GDM1 (cell line): ENCODE measurements around the gene TGIF1.
"Not testable (repeated sequence)": the region's sequence is repeated elsewhere in the genome, so short reads cannot be mapped to it uniquely, and the experiment has no call there.

ENCODE experiments used
- DNase-seq: peaks from one replicate; lab custom pipeline; 2025; lab: John Stamatoyannopoulos, UW

The TGIF1 gene

DNA sequence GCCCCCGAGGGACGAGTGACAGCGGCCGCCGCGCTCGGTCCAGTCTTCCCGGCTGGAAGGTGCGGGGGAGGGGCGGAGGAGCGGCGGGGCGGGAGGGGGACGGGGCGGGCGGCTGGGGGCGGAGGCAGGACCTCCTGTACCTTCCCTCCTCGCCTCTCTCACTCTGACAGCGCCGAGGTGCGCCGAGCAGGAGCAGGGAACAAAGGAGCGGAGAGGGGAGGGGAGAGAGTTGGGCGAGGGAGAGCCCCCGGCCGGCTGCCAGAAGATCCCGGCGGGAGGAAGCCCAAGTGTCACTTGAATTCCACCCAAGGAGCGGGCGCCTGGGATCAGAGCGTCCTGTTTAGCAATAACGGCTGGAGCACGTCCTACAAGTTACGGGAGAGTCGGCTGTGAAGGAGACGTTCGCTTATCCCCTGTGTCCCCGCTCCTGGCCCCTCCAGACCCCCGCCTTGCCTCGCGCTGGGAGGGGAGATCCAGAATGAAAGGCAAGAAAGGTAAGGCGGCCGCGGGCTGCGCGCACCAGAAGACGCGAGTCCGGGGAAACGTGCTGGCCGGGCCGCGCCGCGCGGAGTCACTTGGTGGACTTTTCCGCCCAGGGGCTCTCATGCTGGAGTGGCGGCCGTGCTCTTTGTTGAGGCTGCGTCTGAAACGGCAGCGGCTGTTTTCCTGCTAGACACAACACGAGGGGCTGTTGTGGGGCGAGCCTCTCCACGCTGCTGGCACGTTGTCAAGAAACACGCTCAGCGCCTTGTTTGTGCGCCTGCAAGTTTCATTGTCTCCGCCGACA lies at the start of gene TGIF1:
Gene TGIF1, plus strand, starts transcription at position 161 of the 787 bp plus-strand sequence. Its CDS starts 318 bp downstream, at position 479.
- peak; percentile 15 for DNase-seq

GRCh38 chr18:3400567-3401296 lies 49.2 kb upstream of the TGIF1 start:
- DNase-seq: no peak

GRCh38 chr18:3401669-3402620 lies 48.0 kb upstream of the TGIF1 start:
- DNase-seq: no peak

DNA sequence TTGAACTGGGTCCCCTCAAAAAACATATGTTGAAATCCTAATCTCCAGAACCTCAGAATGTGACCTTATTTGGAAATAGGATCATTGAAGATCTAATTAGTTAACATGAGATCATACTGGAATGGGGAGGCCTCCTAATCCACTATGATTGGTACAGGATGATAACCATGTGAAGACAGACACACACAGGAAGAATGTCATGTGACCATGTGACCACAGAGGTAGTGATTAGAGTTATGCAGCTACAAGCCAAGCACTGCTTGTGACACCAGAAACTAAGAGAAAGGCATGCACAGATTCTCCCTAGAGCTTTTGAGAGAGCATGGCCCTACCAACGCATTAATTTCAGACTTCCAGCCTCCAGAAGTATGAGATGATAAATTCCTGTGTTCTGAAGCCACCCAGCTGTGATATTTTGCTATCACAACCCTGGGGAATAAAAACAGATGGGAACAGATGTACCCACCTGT lies 47.0 kb upstream of the TGIF1 start:
- no peak for DNase-seq

GRCh38 chr18:3405713-3406112 lies 44.3 kb upstream of the TGIF1 start:
- no peak for DNase-seq

GRCh38 chr18:3408107-3408506 lies 41.9 kb upstream of the TGIF1 start:
- DNase-seq: no peak

DNA sequence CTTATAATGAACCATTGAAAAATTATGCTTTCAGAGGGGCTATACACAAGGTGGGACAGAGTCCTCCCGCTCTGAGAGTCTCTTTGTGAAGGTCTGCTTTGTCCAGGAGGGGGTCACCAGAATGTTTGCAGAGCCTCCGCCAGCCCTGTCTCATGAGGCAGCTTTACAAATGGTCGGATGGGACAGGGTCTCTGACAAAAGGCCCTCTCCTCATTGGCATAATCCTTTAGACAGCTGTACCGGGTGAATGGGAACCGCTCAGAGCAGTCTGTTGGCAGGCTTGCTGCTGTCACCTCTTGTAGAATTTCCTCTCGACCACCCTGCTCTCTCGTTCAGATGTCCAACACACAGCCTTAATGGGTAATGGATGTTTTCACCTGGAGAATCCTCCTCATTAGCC lies 40.2 kb upstream of the TGIF1 start:
- DNase-seq: no peak

GRCh38 chr18:3410273-3410672 lies 39.7 kb upstream of the TGIF1 start:
- no peak for DNase-seq

DNA sequence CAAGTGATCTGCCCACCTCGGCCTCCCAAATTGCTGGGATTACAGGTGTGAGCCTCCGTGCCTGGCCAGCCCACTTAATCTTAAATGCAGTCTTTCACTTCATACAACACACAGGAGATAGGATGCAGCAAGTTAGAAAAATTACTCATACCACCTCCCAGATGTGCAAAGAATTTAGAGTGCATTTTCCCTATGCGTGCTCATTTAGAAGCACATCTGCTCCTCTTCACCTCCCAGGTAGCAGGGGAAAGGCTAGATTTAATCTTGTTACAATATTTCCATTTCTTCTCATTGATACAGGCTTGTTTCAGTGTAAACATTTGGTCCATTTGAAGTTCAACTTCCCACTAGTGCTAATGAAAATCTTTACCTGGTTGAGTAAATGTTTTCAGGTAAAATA lies 39.1 kb upstream of the TGIF1 start:
- DNase-seq: not testable (repeated sequence)

DNA sequence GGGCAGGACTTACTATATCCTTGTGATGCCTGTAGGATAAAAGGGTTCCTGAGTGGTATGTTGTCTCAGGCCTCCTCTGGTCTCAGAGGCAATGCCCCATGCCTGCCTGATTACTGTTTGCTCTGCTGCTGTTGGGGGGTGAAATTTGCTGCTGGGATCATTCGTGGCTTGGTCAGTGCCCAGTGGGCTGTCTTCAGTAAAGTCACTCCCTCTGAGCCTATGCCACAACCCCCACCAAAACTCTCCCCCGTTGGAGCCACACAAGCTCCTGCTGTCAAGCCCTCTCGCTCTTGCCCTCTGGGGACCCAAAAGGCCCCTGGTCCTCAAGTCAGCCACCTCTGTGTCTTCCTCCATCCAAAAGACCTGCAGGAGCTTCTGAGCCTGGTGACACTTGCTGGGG lies 38.6 kb upstream of the TGIF1 start:
- no peak for DNase-seq

GRCh38 chr18:3411854-3412268 lies 38.1 kb upstream of the TGIF1 start:
- DNase-seq: no peak

GRCh38 chr18:3412528-3412927 lies 37.4 kb upstream of the TGIF1 start:
- not testable (repeated sequence) for DNase-seq

DNA sequence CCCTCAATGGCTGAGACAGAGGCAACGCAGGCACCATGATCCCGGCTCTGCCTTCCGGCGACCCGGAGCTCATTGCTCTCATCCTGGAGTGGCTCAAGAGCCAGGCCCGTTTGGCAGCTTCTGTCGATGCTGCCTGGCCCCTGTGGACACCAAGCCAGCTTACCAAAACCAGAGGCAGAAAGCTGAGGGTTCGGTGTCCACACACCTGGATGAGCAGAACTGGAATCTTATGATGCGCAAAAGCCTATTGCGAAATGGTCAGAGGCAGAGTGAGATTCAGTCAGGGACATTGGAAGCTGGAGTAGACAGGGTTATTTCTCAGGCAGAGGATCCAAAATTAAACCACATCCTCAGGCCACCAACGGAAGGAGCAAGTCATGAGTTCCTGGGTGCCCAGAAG lies 34.9 kb upstream of the TGIF1 start:
- DNase-seq: no peak

- DNase-seq: no peak
Observed at GRCh38 chr18:3418083-3418482, 31.9 kb upstream of the TGIF1 start.

GRCh38 chr18:3420919-3421279 lies 29.1 kb upstream of the TGIF1 start:
- DNase-seq: no peak

- DNase-seq: no peak
Observed at GRCh38 chr18:3422905-3423304, 27.1 kb upstream of the TGIF1 start.

DNA sequence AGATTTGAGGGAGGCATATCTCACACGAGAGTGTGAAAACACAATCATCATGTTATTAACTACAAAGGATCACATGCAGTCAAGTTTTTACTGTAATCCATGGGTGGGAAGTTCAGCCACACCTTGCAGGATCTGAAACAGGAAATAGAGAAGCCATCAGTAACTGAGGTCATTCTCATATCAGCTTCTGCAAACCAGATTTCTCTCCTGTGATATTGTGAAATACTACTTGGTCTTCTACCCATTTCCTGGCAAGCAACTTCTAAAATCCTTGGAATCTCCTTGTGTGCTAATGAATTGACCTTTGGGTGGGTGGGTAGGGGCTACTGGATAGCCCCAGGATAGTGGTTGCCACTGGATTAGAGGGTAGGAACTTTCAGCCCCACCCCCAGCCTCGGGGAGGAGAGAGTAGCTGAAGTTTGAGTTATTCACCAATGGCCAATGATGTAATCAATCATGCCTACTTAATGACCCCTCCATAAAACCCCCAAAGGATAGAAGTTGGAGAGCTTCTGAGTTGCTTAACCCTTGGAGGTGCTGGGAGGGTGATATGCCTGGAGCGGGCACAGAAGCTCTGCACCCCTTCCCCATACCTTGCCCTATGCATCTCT lies 25.6 kb upstream of the TGIF1 start:
- DNase-seq: no peak

- DNase-seq: no peak
Observed at GRCh38 chr18:3425030-3425429, 24.9 kb upstream of the TGIF1 start.

- DNase-seq: no peak
Observed at GRCh38 chr18:3425446-3425845, 24.5 kb upstream of the TGIF1 start.

DNA sequence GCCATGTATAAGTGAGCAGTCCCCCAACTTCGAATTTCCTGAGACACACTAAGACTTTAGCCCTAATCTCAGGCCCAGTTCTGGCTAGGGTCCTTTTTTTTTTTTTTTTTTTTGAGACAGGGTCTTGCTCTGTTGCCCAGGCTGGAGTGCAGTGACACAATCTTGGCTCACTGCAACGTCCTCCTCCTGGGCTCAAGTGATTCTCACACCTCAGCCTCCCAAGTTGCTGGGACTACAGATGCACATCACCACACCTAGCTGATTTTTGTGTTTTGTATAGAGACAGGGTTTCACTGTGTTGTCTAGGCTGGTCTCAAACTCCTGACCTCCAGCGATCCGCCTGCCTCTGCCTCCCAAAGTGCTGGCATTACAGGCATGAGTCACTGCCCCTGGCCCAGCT lies 23.9 kb upstream of the TGIF1 start:
- DNase-seq: no peak

DNA sequence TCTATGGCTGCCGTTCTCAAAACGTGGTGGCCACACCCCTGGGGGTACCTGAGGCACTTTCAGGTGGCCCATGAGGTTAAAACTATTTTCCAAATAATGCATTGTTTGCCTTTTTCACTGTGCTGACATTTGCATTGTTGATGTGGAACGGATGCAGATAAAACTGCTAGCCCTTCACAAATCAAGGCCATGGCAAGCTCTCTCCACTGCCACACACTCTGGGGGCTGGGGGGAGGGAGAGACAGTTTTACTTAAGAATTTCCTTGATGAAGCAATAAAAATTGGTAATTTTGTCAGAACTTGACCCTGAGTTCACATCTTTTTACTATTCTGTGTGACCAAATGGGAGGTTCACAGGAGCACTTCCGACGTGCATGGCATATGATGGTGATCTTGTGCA lies 22.0 kb upstream of the TGIF1 start:
- no peak for DNase-seq

DNA sequence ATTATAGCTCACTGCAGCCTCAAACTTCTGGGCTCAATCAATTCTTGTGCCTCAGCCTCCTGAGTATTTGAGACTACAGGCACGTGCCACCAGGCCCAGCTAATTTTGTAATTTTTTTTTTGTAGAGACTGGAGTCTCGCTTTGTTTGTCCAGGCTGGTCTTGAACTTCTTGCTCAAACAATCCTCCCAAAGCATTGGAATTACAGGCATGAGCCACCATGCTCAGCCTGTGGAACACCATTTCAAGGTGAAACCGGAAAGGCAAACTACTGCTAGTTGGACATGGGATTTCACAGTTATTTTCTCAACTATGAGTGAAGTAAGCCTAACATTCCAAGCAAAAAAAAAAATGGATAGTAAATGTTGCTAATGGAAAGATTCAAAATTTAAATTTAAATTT lies 20.9 kb upstream of the TGIF1 start:
- DNase-seq: no peak
